ENCODE results near the gene SLC47A2.

The SLC47A2 gene

GRCh38 chr17:19718613-19719354 is 2.4 kb upstream of the SLC47A2 start:
- no peak overlapping the region for H3K27ac ChIP-seq
- TF ChIP-seq CTCF (IDR thresholded peaks at IDR 0.05) (peak; percentile 51), ZFX (IDR thresholded peaks at IDR 0.05; ENCODE audit: borderline replicate concordance) (no peak)

- TF ChIP-seq ZFX (IDR thresholded peaks at IDR 0.05; ENCODE audit: borderline replicate concordance) = no peak
- no peak overlapping the region for H3K27ac ChIP-seq
Observed at GRCh38 chr17:19718041-19718612, 1.7 kb upstream of the SLC47A2 start.

- H3K27ac ChIP-seq = no peak overlapping the region
- no peak for TF ChIP-seq CTCF (IDR thresholded peaks at IDR 0.05)
- TF ChIP-seq ZFX (IDR thresholded peaks at IDR 0.05; ENCODE audit: borderline replicate concordance) = no peak
Observed at GRCh38 chr17:19717411-19717908, 1.1 kb upstream of the SLC47A2 start.

DNA sequence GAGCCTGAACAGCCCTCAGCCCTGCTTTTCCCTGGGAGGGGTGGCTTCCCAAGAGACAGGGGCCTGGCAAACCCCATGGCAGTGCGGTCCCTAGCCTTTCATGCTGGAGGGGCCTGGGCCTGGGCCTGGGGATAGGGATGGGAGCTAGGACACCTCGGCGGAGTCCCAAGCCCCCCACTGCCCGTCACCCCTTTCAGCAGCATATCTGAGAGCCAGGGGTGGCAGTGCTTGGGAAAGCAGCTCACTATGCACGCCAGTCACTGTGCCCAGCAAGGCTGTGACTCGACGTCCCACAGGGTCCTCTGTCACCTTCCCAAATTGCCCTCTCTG is 612 bp upstream of the SLC47A2 start:
- no peak overlapping the region for H3K27ac ChIP-seq
- TF ChIP-seq CTCF (IDR thresholded peaks at IDR 0.05) (no peak), ZFX (IDR thresholded peaks at IDR 0.05; ENCODE audit: borderline replicate concordance) (no peak)

- no peak for TF ChIP-seq ZFX (IDR thresholded peaks at IDR 0.05; ENCODE audit: borderline replicate concordance)
- TF ChIP-seq CTCF (IDR thresholded peaks at IDR 0.05) = no peak; the same call in 1 of the 2 replicates
- no peak overlapping the region for H3K27ac ChIP-seq
Observed at GRCh38 chr17:19714542-19715411, 1.6 kb downstream of the SLC47A2 start.

- H3K27ac ChIP-seq = no peak overlapping the region
- TF ChIP-seq ZFX (IDR thresholded peaks at IDR 0.05; ENCODE audit: borderline replicate concordance) = no peak
- TF ChIP-seq CTCF (IDR thresholded peaks at IDR 0.05) = no peak
Observed at GRCh38 chr17:19713901-19714361, 2.5 kb downstream of the SLC47A2 start.

- TF ChIP-seq CTCF (IDR thresholded peaks at IDR 0.05) (no peak), ZFX (IDR thresholded peaks at IDR 0.05; ENCODE audit: borderline replicate concordance) (no peak)
- H3K27ac ChIP-seq = no peak overlapping the region
Observed at GRCh38 chr17:19713462-19713861, 2.9 kb downstream of the SLC47A2 start.
